Caco-2 (cell line): ENCODE data around the gene DDT. TPM values are rescaled to one million over a fixed set of nuclear protein-coding genes. Genes with fewer than 3 reads are reported as not detected.
"Not testable (repeated sequence)": the region's sequence is repeated elsewhere in the genome, so short reads cannot be mapped to it uniquely, and the experiment has no call there.

Source experiments
- BruUV-seq: library from RNA; stranded (reverse); fragments of 400-500 nt; replicated peaks from 2 replicates; lab custom pipeline; 2021; lab: Mats Ljungman, UMichigan
- CTCF ChIA-PET: fragments of 300-600 bp; sonication (Branson Sonifier 250); formaldehyde crosslinking; loops from one replicate; lab custom pipeline; 2022; ENCODE audit warnings: antibody characterized with exemption; lab: Charles Lee
- POLR2A ChIA-PET: fragments of 300-600 bp; sonication (Branson Sonifier 250); formaldehyde crosslinking; loops from one replicate; lab custom pipeline; 2022; ENCODE audit warnings: antibody characterized with exemption; lab: Charles Lee
- DNase-seq, 2 experiments: peaks; one replicate each; pipeline versions ENCODE4 v3.0.0 to v3.0.0-alpha.2; 2020 to 2022
- H3K27me3 ChIP-seq: replicated peaks from 2 replicates; pipeline ENCODE4 v1.6.0; 2011; ENCODE audit warnings: low read length; ENCODE audit not compliant: control insufficient read depth, insufficient read depth
- H3K36me3 ChIP-seq: 2 replicates; pipeline ENCODE4 v1.5.1; 2011; ENCODE audit warnings: low read length; ENCODE audit not compliant: control insufficient read depth, insufficient read depth
- H3K4me1 ChIP-seq: fragments of 250-450 bp; sonication (Bioruptor Pico); 2 replicates; pipeline ENCODE4 v1.5.1; 2020; ENCODE audit warnings: mild to moderate bottlenecking
- H3K4me3 ChIP-seq: 2 replicates; pipeline ENCODE4 v1.5.1; 2011; ENCODE audit warnings: low read depth, mild to moderate bottlenecking, control low read depth, low read length
- H3K9me3 ChIP-seq: fragments of 250-450 bp; sonication (Bioruptor Pico); 2 replicates; pipeline ENCODE4 v1.5.1; 2020; ENCODE audit warnings: mild to moderate bottlenecking, moderate library complexity
- H3K27ac Mint-ChIP-seq: one replicate; pipeline ENCODE4 v1.8.0; 2022; ENCODE audit warnings: mixed read lengths; ENCODE audit not compliant: unreplicated experiment
- H3K27me3 Mint-ChIP-seq: one replicate; pipeline ENCODE4 v1.8.0; 2022; ENCODE audit warnings: mixed read lengths; ENCODE audit not compliant: insufficient read depth, unreplicated experiment
- H3K36me3 Mint-ChIP-seq: one replicate; pipeline ENCODE4 v1.8.0; 2022; ENCODE audit warnings: mild to moderate bottlenecking, mixed read lengths; ENCODE audit not compliant: insufficient read depth, unreplicated experiment
- H3K4me1 Mint-ChIP-seq: one replicate; pipeline ENCODE4 v1.8.0; 2022; ENCODE audit warnings: low read depth, mixed read lengths; ENCODE audit not compliant: unreplicated experiment
- H3K4me3 Mint-ChIP-seq: one replicate; pipeline ENCODE4 v1.8.0; 2022; ENCODE audit warnings: mild to moderate bottlenecking, moderate library complexity, mixed read lengths; ENCODE audit not compliant: unreplicated experiment
- H3K9me3 Mint-ChIP-seq: one replicate; pipeline ENCODE4 v1.8.0; 2022; ENCODE audit warnings: mixed read lengths; ENCODE audit not compliant: unreplicated experiment
- CTCF ChIP-seq, 2 experiments: fragments of 200-600 bp in 1 of 2; IDR thresholded peaks; 1 replicate in 1 of 2; 2 replicates in 1 of 2; pipeline versions ENCODE4 v1.5.1 to v1.8.0; 2011 to 2022; ENCODE audit warnings: antibody characterized with exemption in 1 of 2, control low read depth in 1 of 2, inconsistent platforms in 1 of 2, low read depth in 1 of 2, low read length in 1 of 2, mild to moderate bottlenecking in 1 of 2, moderate library complexity in 1 of 2; ENCODE audit not compliant: insufficient read depth in 1 of 2, severe bottlenecking in 1 of 2, unreplicated experiment in 1 of 2
- intact Hi-C: fragments of 100-400 bp; cut with micrococcal nuclease; formaldehyde crosslinking; loops from one replicate; pipeline ENCODE4 v1.10.0; 2022; ENCODE audit not compliant: unreplicated experiment
- total RNA-seq: library from RNA; stranded (reverse); gene quantifications from 2 replicates; pipeline ENCODE4 v1.2.3, GENCODE V29; 2022

The DDT gene
- total RNA-seq, 1 experiment from 2014 or later = 123 TPM

- H3K36me3 Mint-ChIP-seq, H3K4me1 ChIP-seq, H3K4me3 Mint-ChIP-seq, BruUV-seq, POLR2A ChIA-PET, H3K9me3 Mint-ChIP-seq, H3K27me3 Mint-ChIP-seq, H3K27me3 ChIP-seq, H3K36me3 ChIP-seq, H3K4me3 ChIP-seq, DNase-seq, H3K27ac Mint-ChIP-seq, intact Hi-C loops, H3K9me3 ChIP-seq, H3K4me1 Mint-ChIP-seq, CTCF ChIA-PET: not testable (repeated sequence)
Measured at GRCh38 chr22:23961084-23961771, 13.0 kb downstream of the DDT start, which contains the start of gene GSTT2B. Gene GSTT2B, minus strand, starts transcription at chr22:23961195. Its CDS starts 64 bp downstream, at chr22:23961131.

DNA sequence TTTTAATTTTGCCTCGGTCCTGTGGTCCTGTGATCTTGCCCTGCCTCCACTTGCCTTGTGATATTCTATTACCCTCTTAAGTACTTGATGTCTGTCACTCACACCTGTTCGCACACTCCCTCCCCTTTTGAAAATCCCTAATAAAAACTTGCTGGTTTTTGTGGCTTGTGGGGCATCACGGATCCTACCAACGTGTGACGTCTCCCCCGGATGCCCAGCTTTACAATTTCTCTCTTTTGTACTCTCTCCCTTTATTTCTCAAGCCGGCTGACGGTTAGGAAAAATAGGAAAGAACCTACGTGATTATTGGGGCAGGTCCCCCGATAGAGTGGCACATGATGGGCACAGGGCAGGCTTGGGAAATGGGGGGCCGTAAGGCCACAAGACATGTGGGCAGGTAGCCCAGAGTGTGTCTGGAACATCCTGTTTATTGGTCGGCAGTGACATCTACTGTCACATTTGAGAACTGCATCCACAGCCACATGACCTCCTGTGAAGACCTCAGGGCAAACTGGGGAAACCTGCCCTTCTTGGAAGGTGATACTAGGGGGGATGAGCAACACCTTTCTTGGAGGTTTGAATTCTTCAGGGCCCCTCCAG, 17.8 kb downstream of the DDT start:
- H3K27me3 Mint-ChIP-seq, BruUV-seq, H3K36me3 ChIP-seq, H3K4me3 Mint-ChIP-seq, H3K36me3 Mint-ChIP-seq, H3K4me1 ChIP-seq, H3K27me3 ChIP-seq, H3K4me1 Mint-ChIP-seq, H3K4me3 ChIP-seq, H3K27ac Mint-ChIP-seq, H3K9me3 Mint-ChIP-seq, H3K9me3 ChIP-seq: not testable (repeated sequence)
- POLR2A ChIA-PET = interaction anchor here (0.6 kb wide), 1 partner anchor 62 kb away, joined by 3 read pairs; the partner anchor contains the start of gene MIF
- CTCF ChIA-PET = interaction anchor here (0.6 to 1.0 kb wide), 2 partner anchors 67 to 69 kb away, joined by 4 to 7 read pairs; no protein-coding TSS in a partner anchor
- peak; percentile 74 to 84 for DNase-seq
- peak; percentile 69 to 95 for TF ChIP-seq CTCF (IDR thresholded peaks at IDR 0.05; ENCODE audit: insufficient read depth in 1 of 2, low read depth in 1 of 2, low read length in 1 of 2, severe bottlenecking in 1 of 2, unreplicated experiment in 1 of 2)
- intact Hi-C loops = loop anchor here (5.0 kb wide), 2 partner anchors 69 to 94 kb away; no protein-coding TSS in a partner anchor

DNA sequence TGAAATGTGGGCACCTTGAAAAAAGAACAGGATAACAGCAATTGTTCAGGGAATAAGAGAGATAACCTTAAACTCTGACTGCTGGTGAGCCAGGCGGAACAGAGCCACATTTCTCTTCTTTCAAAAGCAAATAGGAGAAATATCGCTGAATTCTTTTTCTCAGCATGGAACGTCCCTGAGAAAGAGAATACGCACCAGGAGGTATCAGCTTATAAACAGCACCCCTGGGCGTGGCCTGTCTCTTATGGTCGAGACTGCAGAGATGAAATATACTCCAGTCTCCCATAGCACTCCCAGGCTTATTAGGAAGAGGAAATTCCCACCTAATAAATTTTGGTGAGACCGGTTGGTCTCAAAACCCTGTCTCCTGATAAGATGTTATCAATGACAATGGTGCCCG, 18.4 kb downstream of the DDT start:
- not testable (repeated sequence) for H3K36me3 ChIP-seq, H3K27me3 Mint-ChIP-seq, H3K4me3 ChIP-seq, H3K27ac Mint-ChIP-seq, H3K9me3 ChIP-seq, BruUV-seq, H3K36me3 Mint-ChIP-seq, DNase-seq, H3K4me1 ChIP-seq, H3K27me3 ChIP-seq, H3K4me1 Mint-ChIP-seq, H3K9me3 Mint-ChIP-seq, H3K4me3 Mint-ChIP-seq
- ChIA-PET POLR2A (interaction anchor here (0.6 kb wide), 1 partner anchor 62 kb away, joined by 3 read pairs; the partner anchor contains the start of gene MIF), CTCF (interaction anchor here (0.6 to 1.0 kb wide), 2 partner anchors 67 to 68 kb away, joined by 4 to 7 read pairs; no protein-coding TSS in a partner anchor)
- intact Hi-C loops = loop anchor here (5.0 kb wide), 2 partner anchors 69 to 94 kb away; no protein-coding TSS in a partner anchor

- H3K4me3 ChIP-seq, BruUV-seq, H3K9me3 Mint-ChIP-seq, H3K4me1 Mint-ChIP-seq, POLR2A ChIA-PET, DNase-seq, H3K27me3 ChIP-seq, H3K36me3 Mint-ChIP-seq, H3K27me3 Mint-ChIP-seq, H3K4me3 Mint-ChIP-seq, H3K27ac Mint-ChIP-seq, H3K4me1 ChIP-seq, CTCF ChIA-PET, H3K36me3 ChIP-seq, H3K9me3 ChIP-seq: not testable (repeated sequence)
- intact Hi-C loops = loop anchor here (5.0 kb wide), 2 partner anchors 68 to 93 kb away; no protein-coding TSS in a partner anchor
Measured at GRCh38 chr22:23954991-23955305, 19.3 kb downstream of the DDT start.

- H3K27ac Mint-ChIP-seq, BruUV-seq, intact Hi-C loops, DNase-seq, CTCF ChIA-PET, H3K27me3 Mint-ChIP-seq, H3K36me3 ChIP-seq, H3K9me3 ChIP-seq, H3K9me3 Mint-ChIP-seq, H3K4me3 Mint-ChIP-seq, H3K4me1 ChIP-seq, H3K4me1 Mint-ChIP-seq, H3K4me3 ChIP-seq, H3K27me3 ChIP-seq, H3K36me3 Mint-ChIP-seq, POLR2A ChIA-PET: not testable (repeated sequence)
Measured at GRCh38 chr22:23954193-23954990, 19.8 kb downstream of the DDT start.

DNA sequence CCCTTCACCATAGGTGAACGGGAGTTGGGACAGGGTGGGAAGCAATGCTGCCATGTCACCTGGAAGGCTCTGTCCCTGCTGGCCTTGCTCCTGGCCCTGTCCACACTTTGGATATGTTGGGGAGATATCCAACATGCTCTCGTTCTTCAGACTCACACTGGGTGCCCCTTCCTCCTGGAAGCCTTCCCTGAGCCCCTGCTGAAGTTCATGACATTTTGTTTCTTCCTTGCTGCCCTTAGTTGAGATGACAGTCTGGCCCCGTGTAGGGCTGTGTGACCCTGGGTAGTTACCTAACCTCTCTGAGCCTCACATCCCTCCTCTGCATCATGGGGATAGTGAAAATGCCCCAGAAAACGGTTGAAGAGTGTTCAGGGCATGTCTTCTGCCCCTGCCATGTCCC, 20.8 kb downstream of the DDT start:
- H3K9me3 ChIP-seq, H3K27ac Mint-ChIP-seq, H3K4me3 ChIP-seq, H3K36me3 ChIP-seq, intact Hi-C loops, H3K9me3 Mint-ChIP-seq, H3K36me3 Mint-ChIP-seq, H3K4me3 Mint-ChIP-seq, H3K27me3 Mint-ChIP-seq, DNase-seq, CTCF ChIA-PET, H3K27me3 ChIP-seq, H3K4me1 ChIP-seq, H3K4me1 Mint-ChIP-seq, BruUV-seq, POLR2A ChIA-PET: not testable (repeated sequence)
